ENCODE data around the gene FOXA1.

The FOXA1 gene

GRCh38 chr14:37553935-37554550 is 41.0 kb downstream of the FOXA1 start:
- no peak for DNase-seq

DNA sequence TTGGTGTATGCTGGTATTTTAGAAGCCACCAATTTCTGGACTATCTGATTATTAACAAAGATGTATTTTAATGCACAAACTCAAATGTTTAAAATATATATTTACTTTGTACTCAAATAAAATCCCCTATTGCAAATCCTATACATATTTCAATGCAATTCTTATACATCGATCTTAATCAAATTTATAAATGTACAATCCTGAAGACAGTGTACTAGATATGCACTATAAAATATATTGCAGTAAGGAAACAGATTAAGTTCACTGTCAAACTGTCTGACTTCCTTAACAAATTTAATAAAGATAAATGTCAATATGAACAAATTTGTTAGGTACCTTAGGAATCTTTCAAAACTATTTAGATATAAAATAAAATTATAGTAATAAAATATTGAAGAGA is 43.9 kb downstream of the FOXA1 start:
- no peak for DNase-seq

DNA sequence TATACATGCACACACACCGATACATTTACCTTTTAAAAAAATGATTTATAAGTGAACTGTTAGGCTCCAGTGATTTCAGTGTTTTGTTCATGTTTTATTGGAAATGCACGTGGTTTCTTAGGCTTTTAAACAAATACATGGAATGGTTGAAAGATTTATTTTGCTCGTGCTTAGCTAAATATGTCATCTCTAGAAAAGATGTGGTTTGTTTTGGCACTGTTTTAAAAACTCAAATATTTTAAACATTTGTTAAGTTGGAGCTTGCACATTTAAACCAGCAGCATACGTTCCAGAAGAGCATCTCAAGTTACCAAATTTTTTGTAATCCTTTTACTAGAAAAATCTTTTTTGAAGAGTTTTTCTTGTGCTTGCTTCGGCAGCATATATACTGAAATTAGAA is 44.5 kb downstream of the FOXA1 start:
- DNase-seq: no peak

- DNase-seq: no peak
Observed at GRCh38 chr14:37546621-37547447, 48.2 kb downstream of the FOXA1 start.

DNA sequence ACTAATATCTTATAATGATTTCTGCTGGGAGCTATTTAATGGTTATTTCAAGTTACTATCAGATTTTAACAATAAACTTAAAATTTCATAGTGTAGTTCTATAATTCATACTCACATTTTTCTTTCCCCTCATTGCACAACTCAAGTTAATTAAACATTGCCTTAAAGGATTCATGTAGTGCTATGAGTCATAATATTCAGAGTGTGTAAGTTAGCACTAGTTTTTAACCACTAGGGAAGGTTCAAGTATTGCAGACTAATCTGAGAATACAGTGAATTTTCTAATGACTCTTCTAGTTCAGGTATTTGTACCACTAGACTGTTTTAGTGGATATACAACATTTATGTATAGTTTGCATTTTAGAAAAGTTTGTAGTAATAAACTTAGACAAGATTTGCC is 49.9 kb downstream of the FOXA1 start:
- no peak for DNase-seq

DNA sequence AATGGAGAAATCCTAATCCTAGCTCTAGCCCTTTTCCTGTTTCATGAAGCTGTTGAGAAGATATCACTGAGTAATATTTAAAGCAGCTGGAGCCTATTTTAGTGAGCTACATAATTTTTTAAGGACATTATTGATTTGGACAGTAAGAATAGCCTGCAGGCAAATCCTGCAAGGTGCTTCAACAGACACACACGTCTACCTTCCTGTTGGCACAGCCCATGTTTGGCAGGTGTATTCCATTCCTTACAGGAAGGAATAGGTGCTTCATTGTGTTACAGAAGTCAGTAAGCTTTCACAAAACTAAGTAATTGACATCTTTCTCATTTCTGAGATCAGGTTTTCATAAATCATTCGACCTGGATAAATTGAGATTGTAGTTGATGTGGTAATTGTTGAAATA is 50.6 kb downstream of the FOXA1 start:
- peak; percentile 40 for DNase-seq

DNA sequence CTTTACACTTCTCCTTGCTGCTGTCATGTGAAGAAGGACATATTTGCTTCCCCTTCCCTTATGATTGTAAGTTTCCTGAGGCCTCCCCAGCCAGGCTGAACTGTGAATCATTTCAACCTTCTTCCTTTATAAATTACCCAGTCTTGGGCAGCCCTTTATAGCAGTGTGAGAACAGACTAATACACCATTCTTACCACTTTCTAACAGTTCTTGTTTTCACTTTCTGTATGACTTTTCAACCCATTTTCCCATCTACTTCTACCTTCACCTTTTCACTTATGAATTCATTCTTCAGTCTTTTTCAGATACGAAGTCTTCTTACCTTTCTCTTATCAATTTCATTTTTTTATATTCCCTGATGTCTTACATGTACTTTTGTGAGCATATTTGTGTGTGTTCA is 55.1 kb downstream of the FOXA1 start:
- DNase-seq: no peak

Data from DMS153 (cell line).